ENCODE results near the gene VTI1A.

Gene VTI1A

DNA sequence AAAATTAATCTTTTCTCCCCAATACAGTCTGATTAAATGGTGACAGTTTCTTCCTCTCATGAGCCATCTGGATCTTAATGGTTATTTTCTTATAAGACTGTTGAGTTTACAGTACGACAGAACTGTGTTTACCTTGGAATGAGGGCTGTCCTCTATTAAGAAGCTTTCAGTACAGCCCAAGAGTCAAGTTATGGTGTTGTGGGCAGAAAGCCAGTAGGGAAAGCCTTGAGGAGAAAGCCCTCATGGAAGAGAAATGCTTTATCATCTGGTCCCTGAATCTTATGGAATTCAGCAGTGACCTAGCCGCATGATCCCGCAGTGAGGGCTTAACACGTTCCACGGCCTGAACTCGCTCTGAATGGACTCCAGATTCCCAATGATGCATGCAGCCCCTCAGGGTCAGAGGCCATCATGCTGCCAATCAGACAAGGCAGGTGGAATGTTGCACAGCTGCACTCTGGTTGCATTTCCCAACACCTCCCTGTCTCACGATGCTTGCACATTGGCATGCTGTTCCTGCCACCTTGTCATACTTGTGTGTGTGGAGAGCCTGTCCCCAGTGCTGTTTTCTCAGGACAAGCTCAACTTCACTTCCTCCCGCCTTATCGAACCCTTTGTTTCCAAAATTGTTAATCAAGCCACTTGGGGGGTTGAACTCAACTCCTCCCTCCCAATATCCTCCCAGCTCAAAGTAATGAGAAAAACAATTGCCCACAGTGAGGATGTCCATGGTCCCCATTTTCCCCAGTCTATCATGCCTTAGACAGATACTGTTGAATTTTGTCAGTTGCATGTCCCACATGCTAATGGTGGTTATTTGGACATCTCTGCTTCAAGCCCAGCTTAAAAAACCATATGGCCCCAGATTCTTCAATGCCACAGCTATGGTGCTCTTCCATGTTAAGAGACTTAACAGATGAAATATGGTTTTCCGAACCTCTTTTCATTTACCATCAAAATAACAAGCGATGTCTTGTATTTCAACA, 291.9 kb downstream of the VTI1A start:
- Histone ChIP-seq H3K9me2 (replicated peaks; ENCODE audit: insufficient read depth, low read length) (no peaks in the 10 kb centered on the region), H3K9ac (ENCODE audit: low read length) (no peak overlapping the region), H4K20me1 (ENCODE audit: insufficient read depth, low read length) (no peaks in the 10 kb centered on the region), H3F3A (ENCODE audit: insufficient read depth, low read length) (no peaks in the 10 kb centered on the region), H3K4me1 (ENCODE audit: low read length) (no peaks in the 10 kb centered on the region), H3K4me2 (ENCODE audit: low read depth, low read length) (no peak overlapping the region), H3K27me3 (replicated peaks; ENCODE audit: insufficient read depth, low read length) (no peaks in the 10 kb centered on the region), H3K79me2 (ENCODE audit: low read length) (no peaks in the 10 kb centered on the region), H3K36me3 (replicated peaks; ENCODE audit: insufficient read depth, low read length) (no peaks in the 10 kb centered on the region), H3K9me3 (replicated peaks; ENCODE audit: insufficient read depth, low read length) (no peaks in the 10 kb centered on the region), H3K4me3 (ENCODE audit: low read length) (no peak overlapping the region), H3K27ac (ENCODE audit: low read length) (no peak overlapping the region), H2AFZ (ENCODE audit: low read length) (no peak overlapping the region)
- TF ChIP-seq EZH2 (optimal IDR thresholded peaks at IDR 0.05; ENCODE audit: low read depth, low read length) (no peak), EZH2phosphoT487 (IDR thresholded peaks at IDR 0.05; ENCODE audit: low read length) (no peak)
- TF ChIP-seq, protein P1, sequence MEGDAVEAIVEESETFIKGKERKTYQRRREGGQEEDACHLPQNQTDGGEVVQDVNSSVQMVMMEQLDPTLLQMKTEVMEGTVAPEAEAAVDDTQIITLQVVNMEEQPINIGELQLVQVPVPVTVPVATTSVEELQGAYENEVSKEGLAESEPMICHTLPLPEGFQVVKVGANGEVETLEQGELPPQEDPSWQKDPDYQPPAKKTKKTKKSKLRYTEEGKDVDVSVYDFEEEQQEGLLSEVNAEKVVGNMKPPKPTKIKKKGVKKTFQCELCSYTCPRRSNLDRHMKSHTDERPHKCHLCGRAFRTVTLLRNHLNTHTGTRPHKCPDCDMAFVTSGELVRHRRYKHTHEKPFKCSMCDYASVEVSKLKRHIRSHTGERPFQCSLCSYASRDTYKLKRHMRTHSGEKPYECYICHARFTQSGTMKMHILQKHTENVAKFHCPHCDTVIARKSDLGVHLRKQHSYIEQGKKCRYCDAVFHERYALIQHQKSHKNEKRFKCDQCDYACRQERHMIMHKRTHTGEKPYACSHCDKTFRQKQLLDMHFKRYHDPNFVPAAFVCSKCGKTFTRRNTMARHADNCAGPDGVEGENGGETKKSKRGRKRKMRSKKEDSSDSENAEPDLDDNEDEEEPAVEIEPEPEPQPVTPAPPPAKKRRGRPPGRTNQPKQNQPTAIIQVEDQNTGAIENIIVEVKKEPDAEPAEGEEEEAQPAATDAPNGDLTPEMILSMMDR (IDR thresholded peaks at IDR 0.05; ENCODE audit: low read length): no peak
- DNase-seq: no peak

- H3K36me3 ChIP-seq (replicated peaks; ENCODE audit: insufficient read depth, low read length): no peaks in the 10 kb centered on the region
- H3K27ac ChIP-seq (ENCODE audit: low read length): no peak overlapping the region
- H3K4me1 ChIP-seq (ENCODE audit: low read length): no peaks in the 10 kb centered on the region
- H3K27me3 ChIP-seq (replicated peaks; ENCODE audit: insufficient read depth, low read length): no peaks in the 10 kb centered on the region
- H3F3A ChIP-seq (ENCODE audit: insufficient read depth, low read length): no peaks in the 10 kb centered on the region
- H2AFZ ChIP-seq (ENCODE audit: low read length): no peak overlapping the region
- no peaks in the 10 kb centered on the region for H3K9me3 ChIP-seq (replicated peaks; ENCODE audit: insufficient read depth, low read length)
- no peak overlapping the region for H3K4me2 ChIP-seq (ENCODE audit: low read depth, low read length)
- no peaks in the 10 kb centered on the region for H4K20me1 ChIP-seq (ENCODE audit: insufficient read depth, low read length)
- H3K9ac ChIP-seq (ENCODE audit: low read length): no peak overlapping the region
- no peak for TF ChIP-seq EZH2 (optimal IDR thresholded peaks at IDR 0.05; ENCODE audit: low read depth, low read length)
- no peak for TF ChIP-seq EZH2phosphoT487 (IDR thresholded peaks at IDR 0.05; ENCODE audit: low read length)
- TF ChIP-seq, protein P1 (IDR thresholded peaks at IDR 0.05; ENCODE audit: low read length): no peak
- no peak for DNase-seq
- no peak overlapping the region for H3K4me3 ChIP-seq (ENCODE audit: low read length)
- H3K9me2 ChIP-seq (replicated peaks; ENCODE audit: insufficient read depth, low read length): no peaks in the 10 kb centered on the region
- no peaks in the 10 kb centered on the region for H3K79me2 ChIP-seq (ENCODE audit: low read length)
These were observed 292.8 kb downstream of the VTI1A start for GRCh38 chr10:112739592-112740353.

- Histone ChIP-seq H3K4me2 (ENCODE audit: low read depth, low read length) (no peak overlapping the region), H3K36me3 (replicated peaks; ENCODE audit: insufficient read depth, low read length) (no peaks in the 10 kb centered on the region), H3K4me3 (ENCODE audit: low read length) (no peak overlapping the region), H3K9me2 (replicated peaks; ENCODE audit: insufficient read depth, low read length) (no peaks in the 10 kb centered on the region), H3K79me2 (ENCODE audit: low read length) (no peaks in the 10 kb centered on the region), H3K4me1 (ENCODE audit: low read length) (no peaks in the 10 kb centered on the region), H4K20me1 (ENCODE audit: insufficient read depth, low read length) (no peaks in the 10 kb centered on the region), H2AFZ (ENCODE audit: low read length) (no peak overlapping the region), H3K27ac (ENCODE audit: low read length) (no peak overlapping the region), H3K9me3 (replicated peaks; ENCODE audit: insufficient read depth, low read length) (no peaks in the 10 kb centered on the region), H3F3A (ENCODE audit: insufficient read depth, low read length) (no peaks in the 10 kb centered on the region), H3K27me3 (replicated peaks; ENCODE audit: insufficient read depth, low read length) (no peaks in the 10 kb centered on the region), H3K9ac (ENCODE audit: low read length) (no peak overlapping the region)
- DNase-seq: no peak
- TF ChIP-seq, protein P1 (IDR thresholded peaks at IDR 0.05; ENCODE audit: low read length): no peak
These were observed 294.9 kb downstream of the VTI1A start for GRCh38 chr10:112741830-112742402.
